ENCODE measurements around the gene SLC25A42.

GRCh38 chr19:19120308-19121231 lies 56.8 kb downstream of the SLC25A42 start:
- TF ChIP-seq, protein P1, sequence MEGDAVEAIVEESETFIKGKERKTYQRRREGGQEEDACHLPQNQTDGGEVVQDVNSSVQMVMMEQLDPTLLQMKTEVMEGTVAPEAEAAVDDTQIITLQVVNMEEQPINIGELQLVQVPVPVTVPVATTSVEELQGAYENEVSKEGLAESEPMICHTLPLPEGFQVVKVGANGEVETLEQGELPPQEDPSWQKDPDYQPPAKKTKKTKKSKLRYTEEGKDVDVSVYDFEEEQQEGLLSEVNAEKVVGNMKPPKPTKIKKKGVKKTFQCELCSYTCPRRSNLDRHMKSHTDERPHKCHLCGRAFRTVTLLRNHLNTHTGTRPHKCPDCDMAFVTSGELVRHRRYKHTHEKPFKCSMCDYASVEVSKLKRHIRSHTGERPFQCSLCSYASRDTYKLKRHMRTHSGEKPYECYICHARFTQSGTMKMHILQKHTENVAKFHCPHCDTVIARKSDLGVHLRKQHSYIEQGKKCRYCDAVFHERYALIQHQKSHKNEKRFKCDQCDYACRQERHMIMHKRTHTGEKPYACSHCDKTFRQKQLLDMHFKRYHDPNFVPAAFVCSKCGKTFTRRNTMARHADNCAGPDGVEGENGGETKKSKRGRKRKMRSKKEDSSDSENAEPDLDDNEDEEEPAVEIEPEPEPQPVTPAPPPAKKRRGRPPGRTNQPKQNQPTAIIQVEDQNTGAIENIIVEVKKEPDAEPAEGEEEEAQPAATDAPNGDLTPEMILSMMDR (IDR thresholded peaks at IDR 0.05): no peak
- TF ChIP-seq EZH2 (IDR thresholded peaks at IDR 0.05; ENCODE audit: borderline replicate concordance, insufficient read depth, low read depth, low read length, poor library complexity, severe bottlenecking): no peak
